Skeletal muscle tissue (tissue), 4 donors: Measurements from ENCODE around the gene RNF7. TPM values are rescaled to one million over a fixed set of nuclear protein-coding genes. Genes with fewer than 3 reads are reported as not detected.
"Not testable (repeated sequence)": the region's sequence is repeated elsewhere in the genome, so short reads cannot be mapped to it uniquely, and the experiment has no call there.

Source experiments
- H3K27ac ChIP-seq: one replicate; pipeline ENCODE4 v1.7.0; 2013; ENCODE audit warnings: mild to moderate bottlenecking, low read depth, low read length, inconsistent platforms
- H3K27me3 ChIP-seq, 3 donors: one replicate each; pipeline ENCODE4 v1.7.0; 2013; ENCODE audit warnings: low read length in 3 of 3; ENCODE audit not compliant: control insufficient read depth in 3 of 3, insufficient read depth in 3 of 3
- H3K36me3 ChIP-seq, 3 donors: one replicate each; pipeline ENCODE4 v1.7.0; 2013; ENCODE audit warnings: low read length in 3 of 3; ENCODE audit not compliant: control insufficient read depth in 3 of 3, insufficient read depth in 3 of 3
- H3K4me1 ChIP-seq, 3 donors: one replicate each; pipeline ENCODE4 v1.7.0; 2013; ENCODE audit warnings: low read length in 3 of 3, mild to moderate bottlenecking in 3 of 3; ENCODE audit not compliant: control insufficient read depth in 3 of 3, insufficient read depth in 3 of 3
- H3K4me3 ChIP-seq, 3 donors: one replicate each; pipeline ENCODE4 v1.7.0; 2013; ENCODE audit warnings: low read length in 3 of 3
- H3K9ac ChIP-seq, 3 donors: one replicate each; pipeline ENCODE4 v1.7.0; 2013; ENCODE audit warnings: low read length in 3 of 3, mild to moderate bottlenecking in 3 of 3, moderate library complexity in 2 of 3, low read depth in 1 of 3
- H3K9me3 ChIP-seq, 3 donors: one replicate each; pipeline ENCODE4 v1.7.0; 2013; ENCODE audit warnings: low read length in 3 of 3; ENCODE audit not compliant: control insufficient read depth in 3 of 3
- total RNA-seq: library from RNA; depleted of rRNA; stranded (reverse); fragments of >200 nt; gene quantifications from one replicate; pipeline ENCODE4 v1.2.3, GENCODE V29; 2014
- donor health status: Osteomylitis.

RNF7 gene
- total RNA-seq, 1 donor from 2014 or later = 26.1 TPM

DNA sequence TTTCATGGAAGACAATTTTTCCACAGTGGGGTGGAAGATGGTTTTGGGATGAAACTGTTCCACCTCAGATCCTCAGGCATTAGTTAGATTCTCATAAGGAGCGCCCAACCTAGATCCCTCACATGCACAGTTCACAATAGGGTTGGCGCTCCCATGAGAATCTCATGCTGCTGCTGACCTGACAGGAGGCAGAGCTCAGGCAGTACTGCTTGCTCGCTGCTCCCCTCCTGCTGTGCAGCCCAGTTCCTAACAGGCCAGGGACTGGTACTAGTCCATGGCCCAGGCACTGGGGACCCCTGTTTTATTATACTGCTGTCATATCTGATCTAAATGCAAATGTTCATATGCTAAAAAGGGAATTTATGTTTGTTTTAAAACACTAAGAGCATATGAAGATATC, 15.3 kb downstream of the RNF7 start:
- Histone ChIP-seq H3K27ac (no peak overlapping the region), H3K9ac (no peak overlapping the region), H3K4me1 (no peaks in the 10 kb centered on the region), H3K27me3 (no peaks in the 10 kb centered on the region), H3K36me3 (peaks cover 3 to 14% (median 4%) of the 10 kb centered on the region in 3 donors), H3K4me3 (no peak overlapping the region), H3K9me3 (no peaks in the 10 kb centered on the region)

DNA sequence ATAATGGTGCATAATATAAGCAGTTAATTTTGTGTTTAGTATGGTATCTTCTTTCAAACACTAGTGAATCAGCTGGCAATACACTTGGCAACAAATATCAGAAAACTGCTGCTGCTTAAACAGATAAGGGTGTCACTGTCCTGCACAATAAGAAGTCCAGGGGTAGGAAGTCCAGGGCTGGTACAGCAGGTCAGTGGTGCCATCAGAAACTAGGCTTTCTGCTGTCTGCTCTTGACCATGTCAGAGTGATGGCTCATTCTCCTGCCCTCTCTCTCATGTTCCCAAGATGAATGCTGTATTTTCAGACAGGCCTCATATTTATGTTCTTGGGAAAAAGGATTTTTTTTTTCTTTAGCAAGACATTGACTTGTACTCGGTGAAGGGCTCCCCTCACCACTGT, 15.9 kb downstream of the RNF7 start:
- Histone ChIP-seq H3K4me1 (no peaks in the 10 kb centered on the region), H3K4me3 (no peak overlapping the region), H3K36me3 (peaks cover 0 to 14% (median under 1%) of the 10 kb centered on the region in 3 donors), H3K27me3 (no peaks in the 10 kb centered on the region), H3K9ac (no peak overlapping the region), H3K9me3 (no peaks in the 10 kb centered on the region), H3K27ac (no peak overlapping the region)

DNA sequence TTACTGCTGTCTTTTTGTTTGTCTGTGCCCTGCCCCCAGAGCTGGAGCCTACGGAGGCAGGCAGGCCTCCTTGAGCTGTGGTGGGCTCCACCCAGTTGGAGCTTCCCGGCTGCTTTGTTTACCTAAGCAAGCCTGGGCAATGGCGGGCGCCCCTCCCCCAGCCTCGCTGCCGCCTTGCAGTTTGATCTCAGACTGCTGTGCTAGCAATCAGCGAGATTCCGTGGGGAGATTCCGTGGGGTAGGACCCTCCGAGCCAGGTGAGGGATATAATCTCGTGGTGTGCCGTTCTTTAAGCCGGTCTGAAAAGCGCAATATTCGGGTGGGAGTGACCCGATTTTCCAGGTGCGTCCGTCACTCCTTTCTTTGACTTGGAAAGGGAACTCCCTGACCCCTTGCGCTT, 24.5 kb downstream of the RNF7 start:
- H3K4me1 ChIP-seq, H3K27me3 ChIP-seq, H3K4me3 ChIP-seq, H3K36me3 ChIP-seq, H3K9me3 ChIP-seq, H3K9ac ChIP-seq, H3K27ac ChIP-seq: not testable (repeated sequence)

DNA sequence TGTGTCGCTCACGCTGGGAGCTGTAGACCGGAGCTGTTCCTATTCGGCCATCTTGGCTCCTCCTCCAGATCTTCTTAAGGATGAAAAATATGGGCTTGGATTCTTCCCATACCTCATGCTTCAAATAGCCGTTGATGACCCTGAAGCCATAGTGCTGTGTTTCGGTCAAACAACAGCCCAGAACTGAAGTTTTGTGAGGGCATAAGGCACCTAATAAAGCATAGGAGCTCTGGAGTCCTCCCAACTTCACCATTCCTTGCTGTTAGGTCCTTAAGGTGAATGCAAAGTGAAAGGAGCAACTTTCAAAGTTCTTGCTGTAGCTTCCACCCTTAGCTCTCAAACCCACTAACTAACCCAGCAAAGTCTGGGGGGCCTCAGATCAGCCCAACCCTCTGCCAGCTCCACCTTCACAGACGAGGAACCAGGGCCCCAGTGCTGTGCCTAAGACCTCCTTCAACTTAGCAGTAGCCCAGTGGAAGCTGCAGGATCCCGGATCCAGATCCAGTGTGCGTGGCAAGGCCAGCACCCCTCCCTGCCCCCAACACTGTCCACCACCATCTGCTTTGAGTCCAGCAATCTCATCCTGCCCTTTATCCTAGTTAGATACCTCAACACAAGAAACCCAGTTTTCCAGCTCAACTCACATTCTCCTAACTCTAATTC, 25.1 kb downstream of the RNF7 start, which contains the start of gene GRK7:
Gene GRK7, plus strand, starts transcription at position 321 of the 663 bp plus-strand sequence. CDS start 14,877 bp downstream, outside the sequence.
- H3K27me3 ChIP-seq = no peaks in the 10 kb centered on the region
- H3K27ac ChIP-seq = no peak within 1 kb of the TSS
- no peaks in the 10 kb centered on the region for H3K4me1 ChIP-seq
- no peaks in the 10 kb centered on the region for H3K36me3 ChIP-seq
- H3K9me3 ChIP-seq = no peaks in the 10 kb centered on the region
- no peak within 1 kb of the TSS for H3K4me3 ChIP-seq
- no peak within 1 kb of the TSS for H3K9ac ChIP-seq

DNA sequence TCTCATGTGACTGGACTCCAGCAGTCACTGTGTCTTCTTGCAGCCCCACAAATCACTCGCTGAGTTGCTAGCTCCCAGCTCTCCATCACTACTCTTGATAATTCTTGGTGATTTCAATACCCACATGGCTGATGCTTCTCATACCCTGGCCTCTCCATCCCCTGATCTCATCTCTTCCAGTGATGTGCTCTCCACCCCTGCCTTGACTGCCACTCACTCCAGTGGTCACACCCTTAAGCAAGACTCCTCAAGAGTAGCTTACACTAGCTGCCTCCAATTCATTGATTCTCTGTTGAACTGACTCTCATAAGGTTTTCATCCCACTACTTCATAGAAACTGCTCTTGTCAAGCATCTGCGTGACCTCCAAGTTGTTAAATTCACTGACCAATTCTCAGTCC, 25.9 kb downstream of the RNF7 start:
- no peaks in the 10 kb centered on the region for H3K9me3 ChIP-seq
- no peaks in the 10 kb centered on the region for H3K36me3 ChIP-seq
- H3K9ac ChIP-seq = no peak overlapping the region
- H3K27me3 ChIP-seq = no peaks in the 10 kb centered on the region
- no peaks in the 10 kb centered on the region for H3K4me1 ChIP-seq
- no peak overlapping the region for H3K4me3 ChIP-seq
- H3K27ac ChIP-seq = no peak overlapping the region

DNA sequence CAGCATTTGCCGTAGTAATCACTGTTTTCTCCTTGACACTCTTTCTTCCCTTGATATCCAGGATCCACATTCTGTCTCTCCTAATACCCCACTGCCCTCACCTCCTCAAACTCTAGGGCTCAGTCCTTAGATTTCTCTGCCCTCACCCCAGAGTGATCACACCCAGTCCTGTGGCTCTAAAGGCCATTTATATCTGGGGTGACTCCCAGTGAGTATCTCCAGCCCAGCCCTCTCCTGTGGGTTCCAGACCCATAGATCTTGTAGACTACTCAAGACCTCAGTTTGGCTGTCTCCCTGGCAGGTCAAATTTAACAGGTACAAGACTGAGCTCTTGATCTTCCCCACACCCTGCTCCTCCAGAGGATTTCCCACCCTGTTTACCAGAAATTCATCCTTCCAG, 26.4 kb downstream of the RNF7 start:
- Histone ChIP-seq H3K36me3 (no peaks in the 10 kb centered on the region), H3K9ac (no peak overlapping the region), H3K4me1 (no peaks in the 10 kb centered on the region), H3K4me3 (no peak overlapping the region), H3K27ac (no peak overlapping the region), H3K9me3 (no peaks in the 10 kb centered on the region), H3K27me3 (no peaks in the 10 kb centered on the region)

DNA sequence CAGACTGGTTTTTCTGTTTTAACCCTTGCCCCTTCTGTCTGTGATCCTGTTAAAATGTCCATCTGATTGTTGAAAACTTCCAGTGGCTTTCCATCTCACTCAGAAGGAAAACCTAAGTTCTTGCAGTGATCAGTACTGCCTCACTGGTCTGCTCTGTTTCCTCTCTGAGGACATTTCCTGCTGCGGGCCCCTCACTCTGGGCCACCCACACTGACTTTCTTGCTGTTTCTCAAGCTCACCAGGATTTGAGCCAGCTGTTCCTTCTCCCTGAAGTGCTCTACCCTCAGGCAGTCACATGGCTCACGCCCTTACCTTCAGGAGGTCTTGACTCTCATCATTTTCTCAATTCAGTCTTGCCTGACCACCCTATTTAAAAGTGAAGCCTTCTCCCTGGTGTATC, 26.9 kb downstream of the RNF7 start:
- H3K9ac ChIP-seq = no peak overlapping the region
- no peaks in the 10 kb centered on the region for H3K36me3 ChIP-seq
- no peak overlapping the region for H3K27ac ChIP-seq
- no peak overlapping the region for H3K4me3 ChIP-seq
- no peaks in the 10 kb centered on the region for H3K9me3 ChIP-seq
- no peaks in the 10 kb centered on the region for H3K27me3 ChIP-seq
- H3K4me1 ChIP-seq = no peaks in the 10 kb centered on the region

DNA sequence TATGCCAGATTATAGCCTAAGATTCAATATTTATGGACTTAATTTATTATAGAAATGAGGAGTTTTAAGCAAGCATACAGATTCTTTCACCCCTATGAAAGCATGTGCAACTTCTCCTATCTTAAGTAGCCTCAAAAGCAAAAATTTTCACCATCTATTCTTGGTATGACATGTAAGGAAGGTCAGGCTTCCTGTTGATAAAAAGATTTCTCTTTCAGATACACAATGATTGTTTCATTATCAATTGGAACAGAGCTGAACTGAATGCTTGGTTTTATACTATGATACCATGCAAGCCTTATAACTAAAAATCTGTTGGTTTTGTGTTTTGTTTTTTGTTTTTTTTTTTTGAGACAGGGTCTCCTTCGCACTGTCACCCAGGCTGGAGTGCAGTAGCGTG, 29.0 kb downstream of the RNF7 start:
- Histone ChIP-seq H3K9ac (no peak overlapping the region), H3K36me3 (no peaks in the 10 kb centered on the region), H3K4me1 (no peaks in the 10 kb centered on the region), H3K9me3 (no peaks in the 10 kb centered on the region), H3K27me3 (no peaks in the 10 kb centered on the region), H3K4me3 (no peak overlapping the region), H3K27ac (no peak overlapping the region)

DNA sequence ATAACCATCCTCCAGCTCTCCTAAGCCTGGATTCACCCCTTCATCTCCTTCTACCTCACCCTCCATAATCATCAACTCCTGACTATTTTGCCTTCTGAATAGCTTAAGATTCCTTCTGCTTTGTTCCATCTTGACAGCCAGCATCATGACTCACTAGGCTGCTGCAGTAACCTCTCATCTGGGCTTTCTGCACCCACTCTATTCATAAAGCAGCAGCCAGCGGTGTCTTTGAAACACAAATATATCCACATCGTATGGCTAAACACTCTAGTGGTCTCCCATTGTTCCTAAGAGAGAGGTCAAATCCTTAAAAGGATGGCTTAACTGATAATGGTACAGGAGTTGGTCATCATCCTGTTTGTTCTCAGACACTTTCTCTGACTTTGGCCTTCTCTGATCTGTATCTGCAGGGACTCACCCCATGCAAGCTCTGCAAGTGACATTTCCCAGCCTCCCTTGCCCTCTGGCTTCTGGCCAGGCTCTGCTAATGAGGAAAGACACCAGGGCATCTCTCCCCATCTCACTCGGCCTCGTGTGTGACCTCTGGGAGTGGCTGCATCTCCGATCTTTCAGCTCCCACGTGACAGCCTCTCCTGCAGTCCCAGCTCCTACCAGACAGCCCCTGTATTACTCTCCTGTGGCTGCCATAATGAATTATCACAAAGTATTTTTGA, 31.3 kb downstream of the RNF7 start:
- Histone ChIP-seq H3K27ac (no peak overlapping the region), H3K9me3 (no peaks in the 10 kb centered on the region), H3K27me3 (no peaks in the 10 kb centered on the region)

DNA sequence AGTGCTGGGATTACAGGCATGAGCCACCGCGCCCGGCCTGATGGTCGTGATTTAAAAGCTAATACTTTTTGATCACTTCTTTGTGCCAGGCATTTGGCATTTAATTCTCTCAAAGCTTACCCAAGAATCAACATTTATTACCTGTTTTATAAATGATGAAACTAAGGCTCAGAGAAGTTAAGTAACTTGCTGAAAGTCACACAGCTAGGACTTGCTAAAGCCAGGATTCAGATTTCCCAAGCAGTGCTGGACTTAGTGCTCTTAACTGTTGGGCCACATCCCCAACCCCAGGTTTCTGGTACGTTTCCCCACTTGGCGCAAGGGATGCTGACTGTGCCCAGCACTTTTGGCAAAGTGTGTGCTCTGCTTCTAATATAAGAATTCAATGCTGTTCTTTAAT, 35.6 kb downstream of the RNF7 start:
- Histone ChIP-seq H3K27ac (no peak overlapping the region), H3K9me3 (no peaks in the 10 kb centered on the region), H3K4me1 (no peaks in the 10 kb centered on the region), H3K36me3 (no peaks in the 10 kb centered on the region), H3K4me3 (no peak overlapping the region), H3K27me3 (peaks cover 0 to 3% (median 0%) of the 10 kb centered on the region in 3 donors), H3K9ac (no peak overlapping the region)

More for the DNA sequence above, 31.3 kb downstream of the RNF7 start:
- no peaks in the 10 kb centered on the region for H3K36me3 ChIP-seq
- no peaks in the 10 kb centered on the region for H3K4me1 ChIP-seq
- no peak overlapping the region for H3K4me3 ChIP-seq
- no peak overlapping the region for H3K9ac ChIP-seq
